ENCODE results near the gene ZDHHC24. TPM values are rescaled to one million over a fixed set of nuclear protein-coding genes. Genes with fewer than 3 reads are reported as not detected.

ZDHHC24 gene
- total RNA-seq, 4 donors from 2014 or later, result 7.2 to 13.0 (median 11.2) TPM

- H3K27me3 ChIP-seq, result peaks cover 0 to 6% (median 0%) of the 10 kb centered on the region in 3 donors
- H3K4me1 ChIP-seq, result peaks cover 6 to 10% of the 10 kb centered on the region in 2 donors
- no peak overlapping the region for H3K27ac ChIP-seq
- no peak overlapping the region for H3K4me3 ChIP-seq
- no peak for TF ChIP-seq POLR2A (IDR thresholded peaks at IDR 0.05)
- TF ChIP-seq, protein P1, sequence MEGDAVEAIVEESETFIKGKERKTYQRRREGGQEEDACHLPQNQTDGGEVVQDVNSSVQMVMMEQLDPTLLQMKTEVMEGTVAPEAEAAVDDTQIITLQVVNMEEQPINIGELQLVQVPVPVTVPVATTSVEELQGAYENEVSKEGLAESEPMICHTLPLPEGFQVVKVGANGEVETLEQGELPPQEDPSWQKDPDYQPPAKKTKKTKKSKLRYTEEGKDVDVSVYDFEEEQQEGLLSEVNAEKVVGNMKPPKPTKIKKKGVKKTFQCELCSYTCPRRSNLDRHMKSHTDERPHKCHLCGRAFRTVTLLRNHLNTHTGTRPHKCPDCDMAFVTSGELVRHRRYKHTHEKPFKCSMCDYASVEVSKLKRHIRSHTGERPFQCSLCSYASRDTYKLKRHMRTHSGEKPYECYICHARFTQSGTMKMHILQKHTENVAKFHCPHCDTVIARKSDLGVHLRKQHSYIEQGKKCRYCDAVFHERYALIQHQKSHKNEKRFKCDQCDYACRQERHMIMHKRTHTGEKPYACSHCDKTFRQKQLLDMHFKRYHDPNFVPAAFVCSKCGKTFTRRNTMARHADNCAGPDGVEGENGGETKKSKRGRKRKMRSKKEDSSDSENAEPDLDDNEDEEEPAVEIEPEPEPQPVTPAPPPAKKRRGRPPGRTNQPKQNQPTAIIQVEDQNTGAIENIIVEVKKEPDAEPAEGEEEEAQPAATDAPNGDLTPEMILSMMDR (IDR thresholded peaks at IDR 0.05 in 4 of 5, conservative IDR thresholded peaks at IDR 0.05 in 1 of 5), result no peak
- in situ Hi-C loops (cut with MboI; ENCODE audit: low sequenced_read_pairs in 4 of 4) (no loop called here), intact Hi-C loops (cut with DNase I; ENCODE audit: low total_unique reads) (no loop called here)
- H3K36me3 ChIP-seq, result peaks cover 0 to 21% of the 10 kb centered on the region in 2 donors
- DNase-seq (no peak), ATAC-seq (no peak)
- H3K9me3 ChIP-seq, result no peaks in the 10 kb centered on the region
These were observed 15.5 kb upstream of the ZDHHC24 start for GRCh38 chr11:66561178-66561974.

- peaks cover 0 to 6% (median 0%) of the 10 kb centered on the region in 3 donors for H3K27me3 ChIP-seq
- intact Hi-C loops (cut with DNase I; ENCODE audit: low total_unique reads), result no loop called here
- H3K27ac ChIP-seq, result no peak overlapping the region
- DNase-seq (no peak), ATAC-seq (no peak)
- H3K9me3 ChIP-seq, result no peaks in the 10 kb centered on the region
- peaks cover 0 to 21% of the 10 kb centered on the region in 2 donors for H3K36me3 ChIP-seq
- H3K4me1 ChIP-seq, result peaks cover 6 to 10% of the 10 kb centered on the region in 2 donors
- in situ Hi-C loops (cut with MboI; ENCODE audit: low sequenced_read_pairs in 4 of 4), result no loop called here
- TF ChIP-seq, protein P1 (IDR thresholded peaks at IDR 0.05 in 4 of 5, conservative IDR thresholded peaks at IDR 0.05 in 1 of 5), result no peak
- no peak for TF ChIP-seq POLR2A (IDR thresholded peaks at IDR 0.05)
- H3K4me3 ChIP-seq, result no peak overlapping the region
These were observed 14.2 kb upstream of the ZDHHC24 start for GRCh38 chr11:66559866-66560676.

GRCh38 chr11:66559142-66559865, 13.5 kb upstream of the ZDHHC24 start:
- TF ChIP-seq, protein P1 (IDR thresholded peaks at IDR 0.05 in 4 of 5, conservative IDR thresholded peaks at IDR 0.05 in 1 of 5), result no peak
- no peak for TF ChIP-seq POLR2A (IDR thresholded peaks at IDR 0.05)
- intact Hi-C loops (cut with DNase I; ENCODE audit: low total_unique reads), result no loop called here
- peaks cover 0 to 6% (median 0%) of the 10 kb centered on the region in 3 donors for H3K27me3 ChIP-seq
- peak overlapping the region in 2 of 4 donors; percentile 44 to 46 for H3K27ac ChIP-seq
- H3K36me3 ChIP-seq, result peaks cover 0 to 17% of the 10 kb centered on the region in 2 donors
- peaks cover 6 to 10% of the 10 kb centered on the region in 2 donors for H3K4me1 ChIP-seq
- in situ Hi-C loops (cut with MboI; ENCODE audit: low sequenced_read_pairs in 4 of 4), result no loop called here
- ATAC-seq, result peak in 1 of 2 donors; percentile 20
- DNase-seq, result no peak
- no peak overlapping the region for H3K4me3 ChIP-seq
- H3K9me3 ChIP-seq, result no peaks in the 10 kb centered on the region

DNA sequence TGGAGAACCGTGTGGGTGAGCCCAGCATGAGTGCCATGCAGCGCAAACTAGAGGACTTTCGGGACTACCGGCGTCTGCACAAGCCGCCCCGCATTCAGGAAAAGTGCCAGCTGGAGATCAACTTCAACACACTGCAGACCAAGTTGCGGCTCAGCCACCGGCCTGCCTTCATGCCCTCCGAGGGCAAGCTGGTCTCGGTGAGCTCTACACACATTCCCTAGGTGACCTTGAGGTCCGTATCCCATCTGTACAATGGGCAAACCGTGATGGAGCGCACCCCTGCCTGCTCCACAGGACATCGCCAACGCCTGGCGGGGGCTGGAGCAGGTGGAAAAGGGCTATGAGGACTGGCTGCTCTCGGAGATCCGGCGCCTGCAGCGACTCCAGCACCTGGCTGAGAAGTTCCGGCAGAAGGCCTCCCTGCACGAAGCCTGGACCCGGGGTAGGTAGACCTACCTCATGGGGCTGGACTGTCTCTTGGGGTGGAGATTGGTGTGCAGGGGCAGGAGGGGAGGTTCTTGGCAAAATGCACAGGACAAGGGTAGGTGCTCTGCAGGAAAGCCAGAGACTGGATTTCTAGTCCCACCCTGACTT, 12.0 kb upstream of the ZDHHC24 start:
- Histone ChIP-seq H3K27me3 (peaks cover 0 to 6% (median 0%) of the 10 kb centered on the region in 3 donors), H3K27ac (peak overlapping the region in 1 of 4 donors; percentile 46), H3K4me3 (no peak overlapping the region), H3K4me1 (peaks cover 6 to 10% of the 10 kb centered on the region in 2 donors), H3K9me3 (no peaks in the 10 kb centered on the region), H3K36me3 (peaks cover 0 to 5% of the 10 kb centered on the region in 2 donors)
- DNase-seq, result no peak
- TF ChIP-seq, protein P1 (IDR thresholded peaks at IDR 0.05 in 4 of 5, conservative IDR thresholded peaks at IDR 0.05 in 1 of 5), result no peak
- no peak for TF ChIP-seq POLR2A (IDR thresholded peaks at IDR 0.05)
- ATAC-seq, result no peak
- intact Hi-C loops (cut with DNase I; ENCODE audit: low total_unique reads) (no loop called here), in situ Hi-C loops (cut with MboI; ENCODE audit: low sequenced_read_pairs in 4 of 4) (no loop called here)
